HEK293T (cell line): Measurements from ENCODE around the gene CAPZB.

Experiments used
- CTCF ChIA-PET: fragments of 350-600 bp; formaldehyde crosslinking; extraction: SDS; loops from one replicate; lab custom pipeline; 2021; ENCODE audit warnings: antibody characterized with exemption, inconsistent platforms; lab: Yijun Ruan, JAX
- POLR2A ChIA-PET: fragments of 350-600 bp; formaldehyde crosslinking; extraction: SDS; loops from one replicate; lab custom pipeline; 2020; ENCODE audit warnings: antibody characterized with exemption, inconsistent platforms; lab: Yijun Ruan, JAX
- DNase-seq: peaks from one replicate; pipeline ENCODE4 v3.0.0; 2012; ENCODE audit warnings: mixed read lengths; ENCODE audit errors: extremely low spot score
- ARNT ChIP-seq: fragments of 450-650 bp; IDR thresholded peaks from 2 replicates; pipeline ENCODE4 v1.6.1; 2017; ENCODE audit warnings: mild to moderate bottlenecking
- BHLHE40 ChIP-seq: fragments of 450-650 bp; IDR thresholded peaks from 2 replicates; pipeline ENCODE4 v1.6.1; 2016; ENCODE audit warnings: mild to moderate bottlenecking, moderate library complexity, borderline replicate concordance
- CTBP1 ChIP-seq: fragments of 450-650 bp; IDR thresholded peaks from 2 replicates; pipeline ENCODE4 v1.6.1; 2016; ENCODE audit warnings: borderline replicate concordance
- ELF4 ChIP-seq: fragments of 450-650 bp; IDR thresholded peaks from 2 replicates; pipeline ENCODE4 v1.6.1; 2017; ENCODE audit warnings: antibody characterized with exemption
- FOXA1 ChIP-seq: fragments of 450-650 bp; IDR thresholded peaks from 2 replicates; pipeline ENCODE4 v1.6.1; 2016; ENCODE audit warnings: mild to moderate bottlenecking
- FOXK2 ChIP-seq: fragments of 450-650 bp; IDR thresholded peaks from 2 replicates; pipeline ENCODE4 v1.6.1; 2016; ENCODE audit warnings: mild to moderate bottlenecking
- FOXM1 ChIP-seq: fragments of 450-650 bp; IDR thresholded peaks from 2 replicates; pipeline ENCODE4 v1.6.1; 2017; ENCODE audit warnings: mild to moderate bottlenecking, borderline replicate concordance
- HDGF ChIP-seq: fragments of 450-650 bp; IDR thresholded peaks from 2 replicates; pipeline ENCODE4 v1.6.1; 2017; ENCODE audit warnings: antibody characterized with exemption, borderline replicate concordance
- L3MBTL2 ChIP-seq: fragments of 450-650 bp; conservative IDR thresholded peaks from 2 replicates; pipeline ENCODE4 v1.6.1; 2016; ENCODE audit warnings: mild to moderate bottlenecking
- LEF1 ChIP-seq: fragments of 450-650 bp; IDR thresholded peaks from 2 replicates; pipeline ENCODE4 v1.6.1; 2017; ENCODE audit warnings: mild to moderate bottlenecking, borderline replicate concordance
- NFRKB ChIP-seq: fragments of 450-650 bp; IDR thresholded peaks from 2 replicates; pipeline ENCODE4 v1.6.1; 2016; ENCODE audit warnings: mild to moderate bottlenecking, moderate library complexity
- PKNOX1 ChIP-seq: fragments of 450-650 bp; IDR thresholded peaks from 2 replicates; pipeline ENCODE4 v1.6.1; 2016
- SP1 ChIP-seq: fragments of 450-650 bp; IDR thresholded peaks from 2 replicates; pipeline ENCODE4 v1.6.1; 2017
- SUZ12 ChIP-seq: fragments of 450-650 bp; IDR thresholded peaks from 2 replicates; pipeline ENCODE4 v1.6.1; 2016; ENCODE audit warnings: mild to moderate bottlenecking
- TARDBP ChIP-seq: fragments of 450-650 bp; IDR thresholded peaks from 2 replicates; pipeline ENCODE4 v1.6.1; 2016
- ZNF384 ChIP-seq: fragments of 450-650 bp; IDR thresholded peaks from 2 replicates; pipeline ENCODE4 v1.6.1; 2016

CAPZB gene

GRCh38 chr1:19326748-19327065 is 158.6 kb downstream of the CAPZB start:
- ChIA-PET CTCF (no interaction called here), POLR2A (no interaction called here)
- no peak for DNase-seq
- TF ChIP-seq PKNOX1 (no peak), SUZ12 (no peak), SP1 (no peak), LEF1 (no peak), TARDBP (no peak), FOXM1 (no peak), BHLHE40 (no peak), ELF4 (no peak), HDGF (no peak)

- TF ChIP-seq FOXM1, result no peak
- no peak for TF ChIP-seq SP1
- no peak for TF ChIP-seq PKNOX1
- no peak for TF ChIP-seq LEF1
- TF ChIP-seq ARNT, result no peak
- no peak for TF ChIP-seq BHLHE40
- ChIA-PET CTCF (no interaction called here), POLR2A (no interaction called here)
- DNase-seq, result no peak
Measured at GRCh38 chr1:19325958-19326747, 159.2 kb downstream of the CAPZB start.

- CTCF ChIA-PET, result no interaction called here
- POLR2A ChIA-PET, result no interaction called here
- DNase-seq, result no peak
- TF ChIP-seq ELF4 (no peak), L3MBTL2 (no peak), FOXA1 (no peak), ZNF384 (no peak), CTBP1 (no peak), LEF1 (no peak), BHLHE40 (no peak), FOXM1 (no peak), TARDBP (no peak), SP1 (no peak), PKNOX1 (no peak), FOXK2 (no peak), NFRKB (no peak), ARNT (no peak), HDGF (no peak), SUZ12 (no peak)
Measured at GRCh38 chr1:19325368-19325957, 159.9 kb downstream of the CAPZB start.

- DNase-seq, result no peak
- POLR2A ChIA-PET, result no interaction called here
- CTCF ChIA-PET, result no interaction called here
- TF ChIP-seq NFRKB (no peak), HDGF (no peak), TARDBP (no peak), L3MBTL2 (no peak), BHLHE40 (no peak)
Measured at GRCh38 chr1:19324665-19324990, 160.7 kb downstream of the CAPZB start.

GRCh38 chr1:19323987-19324664 is 161.2 kb downstream of the CAPZB start:
- CTCF ChIA-PET, result no interaction called here
- DNase-seq, result no peak
- POLR2A ChIA-PET, result no interaction called here
- no peak for TF ChIP-seq HDGF
- no peak for TF ChIP-seq SP1
- no peak for TF ChIP-seq ARNT
- TF ChIP-seq BHLHE40, result no peak
- no peak for TF ChIP-seq FOXM1
- no peak for TF ChIP-seq NFRKB
- TF ChIP-seq SUZ12, result no peak
- TF ChIP-seq CTBP1, result no peak
- no peak for TF ChIP-seq L3MBTL2
- no peak for TF ChIP-seq TARDBP
- TF ChIP-seq FOXA1, result no peak
- TF ChIP-seq ZNF384, result no peak
- no peak for TF ChIP-seq PKNOX1
- no peak for TF ChIP-seq ELF4
- no peak for TF ChIP-seq FOXK2
- TF ChIP-seq LEF1, result no peak
